Activated CD4-positive, CD25-positive, alpha-beta regulatory T cell treated with anti-CD3 and anti-CD28 coated beads, Interleukin-2, amount 50 U/mL, for 16 hours (primary cell): ENCODE results near the gene ST6GALNAC3.

Experiments used
- DNase-seq: peaks from one replicate; pipeline ENCODE4 v3.0.0-alpha.2; 2020; ENCODE audit warnings: low read depth, low spot score

ST6GALNAC3 gene

GRCh38 chr1:76426606-76427005, 352.1 kb downstream of the ST6GALNAC3 start:
- no peak for DNase-seq

GRCh38 chr1:76428028-76428427, 353.5 kb downstream of the ST6GALNAC3 start:
- no peak for DNase-seq

GRCh38 chr1:76430531-76430930, 356.0 kb downstream of the ST6GALNAC3 start:
- DNase-seq: no peak

- DNase-seq: no peak
These were observed 359.0 kb downstream of the ST6GALNAC3 start for GRCh38 chr1:76433526-76433925.

GRCh38 chr1:76443217-76443616, 368.7 kb downstream of the ST6GALNAC3 start:
- no peak for DNase-seq

GRCh38 chr1:76444773-76445172, 370.2 kb downstream of the ST6GALNAC3 start:
- DNase-seq: no peak

- no peak for DNase-seq
These were observed 375.7 kb downstream of the ST6GALNAC3 start for GRCh38 chr1:76450229-76450628.

GRCh38 chr1:76463278-76463677, 388.7 kb downstream of the ST6GALNAC3 start:
- DNase-seq: no peak

GRCh38 chr1:76463849-76464248, 389.3 kb downstream of the ST6GALNAC3 start:
- DNase-seq: no peak

GRCh38 chr1:76465030-76465429, 390.5 kb downstream of the ST6GALNAC3 start:
- no peak for DNase-seq

GRCh38 chr1:76470166-76470565, 395.6 kb downstream of the ST6GALNAC3 start:
- DNase-seq: no peak

GRCh38 chr1:76471536-76471935, 397.0 kb downstream of the ST6GALNAC3 start:
- no peak for DNase-seq

GRCh38 chr1:76473591-76473990, 399.0 kb downstream of the ST6GALNAC3 start:
- no peak for DNase-seq

- no peak for DNase-seq
These were observed 400.4 kb downstream of the ST6GALNAC3 start for GRCh38 chr1:76474922-76475321.

- DNase-seq: no peak
These were observed 402.6 kb downstream of the ST6GALNAC3 start for GRCh38 chr1:76477156-76477555.

- no peak for DNase-seq
These were observed 406.3 kb downstream of the ST6GALNAC3 start for GRCh38 chr1:76480827-76481226.

GRCh38 chr1:76481672-76482071, 407.1 kb downstream of the ST6GALNAC3 start:
- no peak for DNase-seq

GRCh38 chr1:76482272-76482671, 407.7 kb downstream of the ST6GALNAC3 start:
- DNase-seq: no peak

GRCh38 chr1:76491737-76492136, 417.2 kb downstream of the ST6GALNAC3 start:
- no peak for DNase-seq

GRCh38 chr1:76492752-76493430, 418.3 kb downstream of the ST6GALNAC3 start:
- no peak for DNase-seq

GRCh38 chr1:76494807-76495206, 420.3 kb downstream of the ST6GALNAC3 start:
- no peak for DNase-seq

GRCh38 chr1:76496871-76497270, 422.3 kb downstream of the ST6GALNAC3 start:
- DNase-seq: no peak

GRCh38 chr1:76500116-76500515, 425.6 kb downstream of the ST6GALNAC3 start:
- no peak for DNase-seq

- DNase-seq: no peak
These were observed 426.6 kb downstream of the ST6GALNAC3 start for GRCh38 chr1:76501136-76501535.
